Stimulated activated CD4-positive, alpha-beta T cell treated with anti-CD3 and anti-CD28 coated beads, TNF-alpha, amount 100 ng/mL, for 48 hours (primary cell): ENCODE data around the gene SSBP4.

Experiments used
- DNase-seq, 3 donors: peaks; one replicate each; pipeline ENCODE4 v3.0.0-alpha.2; 2020; ENCODE audit warnings: low read depth in 3 of 3

Gene SSBP4

DNA sequence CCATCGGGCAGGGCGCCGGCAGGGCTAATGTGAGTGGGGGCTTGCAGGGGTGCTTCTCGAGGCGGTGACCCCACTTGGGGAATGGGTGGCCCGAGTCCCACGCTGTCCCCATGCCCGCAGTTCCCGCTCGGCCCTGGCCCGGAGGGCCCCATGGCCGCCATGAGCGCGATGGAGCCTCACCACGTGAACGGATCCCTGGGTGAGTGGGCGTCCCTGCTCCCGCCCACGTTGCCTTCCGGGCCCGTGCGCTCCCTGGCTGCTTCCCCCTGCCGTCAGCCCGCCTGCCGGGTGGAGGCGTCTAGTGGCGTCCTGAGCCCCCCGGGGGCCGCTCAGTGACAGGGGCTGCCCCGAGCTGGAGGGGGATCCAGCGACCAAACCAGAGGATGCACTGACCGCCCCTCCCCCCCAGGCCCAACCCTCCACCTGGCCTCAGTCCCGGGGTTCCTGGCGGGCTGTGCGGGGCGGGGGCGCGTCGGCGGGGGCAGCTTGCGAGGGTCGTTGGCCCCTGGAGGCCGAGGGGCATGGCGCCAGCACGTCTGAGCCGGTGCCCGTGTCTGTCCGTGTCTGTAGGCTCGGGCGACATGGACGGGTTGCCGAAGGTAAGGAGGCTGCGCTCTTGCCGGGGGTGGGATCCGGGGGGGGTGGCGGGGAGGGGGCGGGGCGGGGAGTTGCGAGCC lies 14.0 kb downstream of the SSBP4 start:
- no peak for DNase-seq

DNA sequence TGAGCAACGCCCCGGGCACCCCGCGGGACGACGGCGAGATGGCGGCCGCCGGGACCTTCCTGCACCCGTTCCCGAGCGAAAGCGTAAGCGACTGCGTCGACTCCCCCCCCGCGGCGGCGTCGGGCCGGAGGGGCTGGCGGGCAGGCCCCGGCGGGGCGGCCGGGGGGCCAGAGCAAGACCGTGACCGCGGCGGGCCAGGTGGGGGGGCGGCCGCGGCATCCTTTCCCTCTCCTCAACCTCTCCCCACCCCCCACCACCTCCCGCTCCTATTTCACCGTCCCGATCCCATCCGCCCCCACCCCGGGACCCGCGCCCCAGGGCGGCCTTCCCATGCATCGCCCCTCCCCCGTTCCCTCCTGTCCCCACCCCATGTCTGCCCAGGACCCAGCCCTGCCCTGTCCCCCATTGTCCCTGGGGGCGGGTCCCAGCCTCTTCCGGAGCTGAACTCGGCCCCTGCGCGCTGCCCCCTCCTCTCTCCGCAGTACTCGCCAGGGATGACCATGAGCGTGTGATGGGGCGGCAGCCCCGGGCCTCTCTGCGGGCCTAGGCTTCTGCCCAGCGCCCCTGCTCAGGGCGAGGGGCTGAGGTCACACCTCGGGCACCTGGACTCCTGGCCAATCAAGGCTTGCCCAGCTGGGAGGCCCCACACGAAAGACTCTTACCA lies 14.7 kb downstream of the SSBP4 start:
- no peak for DNase-seq

DNA sequence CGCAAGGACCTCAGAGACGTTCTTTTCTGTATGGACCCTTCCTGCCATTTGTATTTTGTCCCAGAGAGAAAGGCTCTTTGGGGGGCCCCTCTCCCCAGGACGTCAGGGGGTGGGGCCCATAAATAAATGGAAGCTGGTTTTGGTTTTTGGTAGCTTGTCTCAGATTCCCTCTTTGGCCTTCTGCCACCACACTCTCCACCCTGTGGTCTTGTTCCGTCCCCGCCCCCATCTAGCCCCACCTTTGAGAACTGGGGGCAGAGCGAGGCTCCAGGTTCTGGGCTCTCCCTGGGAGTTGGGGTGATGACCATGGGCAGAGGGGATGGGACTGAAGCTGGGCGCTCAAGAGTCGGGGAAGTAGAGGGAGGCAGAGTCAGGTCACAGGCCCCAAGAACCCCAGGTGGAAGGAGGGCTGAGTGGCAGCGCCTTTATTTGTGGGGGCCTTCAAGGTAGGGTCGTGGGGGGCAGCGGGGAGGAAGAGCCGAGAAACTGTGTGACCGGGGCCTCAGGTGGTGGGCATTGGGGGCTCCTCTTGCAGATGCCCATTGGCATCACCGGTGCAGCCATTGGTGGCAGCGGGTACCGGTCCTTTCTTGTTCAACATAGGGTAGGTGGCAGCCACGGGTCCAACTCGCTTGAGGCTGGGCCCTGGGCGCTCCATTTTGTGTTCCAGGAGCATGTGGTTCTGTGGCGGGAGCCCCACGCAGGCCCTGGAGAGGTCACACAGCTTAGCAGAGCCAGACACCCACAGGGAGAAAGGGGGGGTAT lies 15.4 kb downstream of the SSBP4 start:
- no peak for DNase-seq

DNA sequence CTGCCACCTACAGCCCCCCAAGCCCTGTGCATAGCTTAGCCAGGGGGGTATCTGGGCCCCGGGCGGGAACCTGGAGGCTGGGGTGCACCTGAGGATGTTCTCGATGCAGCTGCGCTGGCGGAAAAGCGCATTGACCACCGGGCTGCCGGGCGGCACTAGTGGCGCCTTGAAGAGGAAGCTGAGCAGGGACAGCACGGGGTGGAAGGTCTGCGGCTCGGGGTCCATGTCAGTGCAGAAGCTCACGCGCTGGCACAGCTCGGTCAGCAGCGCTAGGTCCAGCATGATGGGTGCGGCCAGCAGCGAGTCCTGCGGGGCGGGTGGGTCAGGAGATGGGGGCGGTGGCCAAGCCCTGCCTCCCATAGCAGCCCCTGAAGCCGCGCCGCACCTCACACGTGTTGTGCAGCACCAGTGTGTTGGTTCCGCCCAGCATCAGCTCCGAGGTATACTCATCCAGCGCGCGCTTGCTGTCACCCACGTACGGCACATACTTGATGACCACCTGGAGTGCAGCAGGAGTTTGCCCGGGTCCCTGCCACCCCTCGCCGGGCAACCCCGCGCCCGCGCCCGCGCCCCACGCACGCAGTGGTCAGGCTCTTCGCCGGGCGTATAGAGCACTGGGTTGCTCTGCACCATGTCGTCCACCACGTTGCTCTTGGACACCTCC lies 16.1 kb downstream of the SSBP4 start:
- DNase-seq: no peak

DNA sequence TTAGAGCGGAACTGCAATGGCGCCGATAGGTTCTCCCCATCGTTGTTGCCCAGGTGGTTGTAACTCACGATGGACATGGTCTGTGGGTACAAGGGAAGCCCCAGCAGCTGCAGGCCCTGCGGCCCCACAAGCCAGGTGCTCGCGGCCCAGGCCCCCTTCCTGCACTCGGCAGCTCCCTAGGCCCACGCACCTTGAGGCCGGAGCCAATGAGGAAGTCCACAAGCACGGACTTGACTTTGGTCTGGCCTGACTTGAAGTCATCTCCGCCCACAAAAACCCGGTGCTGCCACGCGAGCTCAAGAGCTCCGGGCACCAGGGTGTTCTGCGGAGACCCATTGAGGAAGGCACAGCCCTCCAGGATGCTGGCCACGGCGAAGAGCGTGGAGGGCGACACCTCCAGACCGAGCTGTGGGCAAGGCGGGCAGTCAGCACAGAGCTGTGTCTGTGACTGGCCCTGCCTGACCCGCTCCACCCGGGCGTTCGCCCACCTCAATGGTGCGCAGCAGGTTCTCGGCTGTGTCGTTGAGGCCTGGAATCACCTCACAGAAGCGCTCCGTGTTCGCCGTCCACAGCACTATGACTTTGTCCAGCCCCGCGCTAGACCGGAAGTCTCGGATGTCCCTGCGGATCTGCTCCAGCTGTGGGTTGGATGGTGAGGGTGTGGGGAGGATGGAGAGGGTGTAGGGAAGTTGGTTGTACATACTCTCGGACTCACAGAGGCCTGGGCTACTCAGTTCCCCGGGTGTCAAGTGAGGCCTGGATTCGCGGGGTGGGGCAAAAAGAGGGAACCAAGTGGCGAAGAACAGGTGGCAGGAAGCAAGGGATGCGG lies 16.9 kb downstream of the SSBP4 start:
- DNase-seq: no peak

DNA sequence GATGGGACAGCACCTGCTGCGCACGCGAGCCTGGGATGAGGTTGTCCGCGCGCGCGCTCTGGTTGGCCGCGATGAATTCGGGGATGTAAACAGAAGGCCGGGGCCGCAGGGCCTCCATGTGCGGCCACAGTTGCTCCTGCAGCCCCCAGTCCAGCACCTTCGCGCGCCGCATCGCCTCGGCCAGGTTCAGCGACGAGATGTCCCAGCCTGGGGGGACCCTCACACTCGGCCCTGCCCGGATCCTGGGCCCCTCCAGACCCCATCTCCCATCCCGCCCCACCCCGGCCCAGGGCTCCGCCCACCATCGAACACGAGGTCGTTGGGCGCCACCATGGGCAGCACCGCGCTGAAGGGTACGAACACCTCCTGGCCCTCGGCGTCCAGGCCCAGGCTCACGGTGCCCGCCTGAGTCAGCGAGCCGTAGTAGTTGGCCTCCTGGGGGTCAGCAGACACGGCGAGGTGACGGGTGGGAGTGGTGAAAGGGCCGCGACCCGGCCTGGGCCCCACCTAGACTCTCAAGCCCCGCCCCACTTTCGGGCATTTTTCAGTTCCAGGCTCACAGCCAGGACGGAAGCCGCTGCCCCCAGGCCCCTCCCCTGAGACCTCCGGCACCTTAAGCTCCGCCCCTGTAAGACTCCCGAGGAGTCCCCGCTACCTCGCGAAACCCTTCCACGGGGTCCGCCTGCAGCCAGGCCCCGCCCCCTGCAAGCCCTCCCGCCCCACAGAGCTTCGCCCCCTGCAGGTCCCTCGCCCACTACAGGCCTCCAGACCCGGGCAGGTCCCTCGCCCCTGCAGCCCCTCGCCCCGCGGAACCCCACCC lies 17.7 kb downstream of the SSBP4 start:
- DNase-seq: peak in 2 of 3 donors; percentile 51 to 63

DNA sequence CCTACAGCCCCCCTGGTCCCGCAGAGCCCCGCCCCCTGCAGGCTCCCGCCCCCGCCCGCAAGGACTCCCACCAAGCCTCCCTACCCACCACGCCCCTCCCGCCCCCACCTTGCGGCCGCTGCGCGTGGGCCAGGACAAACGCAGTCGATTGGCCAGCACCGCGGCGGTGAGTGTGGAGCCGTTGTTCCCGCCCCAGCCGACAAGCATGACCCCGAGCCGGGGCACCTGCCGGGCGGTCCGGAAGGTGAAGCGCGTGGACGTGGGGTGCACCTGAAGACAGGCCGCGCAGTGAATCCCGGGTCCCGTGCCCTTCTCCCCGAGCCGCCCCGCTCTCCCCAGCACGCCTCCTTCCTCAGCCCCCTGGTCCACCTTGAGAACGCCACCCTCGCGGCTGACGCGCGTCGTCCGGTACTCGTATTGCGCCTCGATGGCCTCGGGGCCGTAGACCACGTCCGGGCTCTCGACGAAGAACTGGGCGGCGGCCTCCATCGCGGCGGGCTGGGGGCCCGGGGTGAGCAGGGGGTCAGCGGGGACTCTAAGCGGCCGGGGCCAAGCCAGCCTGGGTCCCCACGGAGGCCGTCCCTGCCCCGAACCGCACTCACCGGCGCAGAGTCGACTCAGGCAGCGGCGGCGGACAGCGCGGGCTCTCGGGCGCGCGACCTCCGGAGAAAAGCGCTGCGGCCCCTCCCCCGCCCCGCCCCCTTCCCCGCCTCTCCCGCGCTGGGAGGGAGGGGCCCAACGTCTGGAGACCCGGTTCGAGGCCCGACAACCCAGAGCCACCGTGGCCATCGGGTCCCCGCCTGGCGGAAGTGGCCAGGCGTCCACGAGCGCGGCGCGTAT lies 18.5 kb downstream of the SSBP4 start, which contains the start of gene ISYNA1:
ISYNA1 (minus strand) TSS at position 643 of the 840 bp plus-strand sequence; CDS start at position 489, 154 bp downstream.
- peak in 1 of 3 donors; percentile 44 for DNase-seq

DNA sequence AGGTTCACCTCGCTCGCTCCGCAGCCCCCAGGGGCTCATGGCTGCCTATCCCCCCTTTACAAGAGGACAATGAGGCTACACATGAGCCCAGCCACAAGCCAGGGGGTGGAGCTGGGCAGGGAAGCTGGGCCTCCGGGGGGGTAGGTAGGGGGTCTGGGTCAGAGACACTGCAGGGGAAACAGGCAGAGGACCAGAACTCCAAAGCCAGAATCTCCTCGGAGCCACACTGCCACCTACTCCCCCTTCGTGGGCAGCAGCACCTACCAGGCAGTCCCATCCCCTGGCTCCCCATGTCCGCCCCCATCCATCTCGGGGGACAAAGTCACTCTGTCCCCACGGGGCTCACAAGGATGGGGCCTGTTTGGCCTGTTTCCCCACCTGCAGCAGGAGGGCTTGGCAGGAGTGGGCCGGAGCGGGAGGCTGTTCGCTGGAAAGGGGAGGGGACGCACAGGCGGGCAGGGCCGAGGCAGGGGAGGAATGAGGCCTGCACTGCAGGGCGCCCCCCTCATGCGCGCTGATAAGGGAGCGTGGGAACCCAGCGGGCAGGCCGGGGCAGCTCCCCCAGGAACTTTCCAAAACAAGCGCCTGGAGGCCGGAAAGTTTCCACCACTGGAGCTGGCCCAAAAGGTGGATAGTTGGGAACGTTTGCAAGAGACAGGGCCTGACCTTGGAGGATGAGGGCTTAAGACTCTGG lies 19.3 kb downstream of the SSBP4 start:
- DNase-seq: no peak

DNA sequence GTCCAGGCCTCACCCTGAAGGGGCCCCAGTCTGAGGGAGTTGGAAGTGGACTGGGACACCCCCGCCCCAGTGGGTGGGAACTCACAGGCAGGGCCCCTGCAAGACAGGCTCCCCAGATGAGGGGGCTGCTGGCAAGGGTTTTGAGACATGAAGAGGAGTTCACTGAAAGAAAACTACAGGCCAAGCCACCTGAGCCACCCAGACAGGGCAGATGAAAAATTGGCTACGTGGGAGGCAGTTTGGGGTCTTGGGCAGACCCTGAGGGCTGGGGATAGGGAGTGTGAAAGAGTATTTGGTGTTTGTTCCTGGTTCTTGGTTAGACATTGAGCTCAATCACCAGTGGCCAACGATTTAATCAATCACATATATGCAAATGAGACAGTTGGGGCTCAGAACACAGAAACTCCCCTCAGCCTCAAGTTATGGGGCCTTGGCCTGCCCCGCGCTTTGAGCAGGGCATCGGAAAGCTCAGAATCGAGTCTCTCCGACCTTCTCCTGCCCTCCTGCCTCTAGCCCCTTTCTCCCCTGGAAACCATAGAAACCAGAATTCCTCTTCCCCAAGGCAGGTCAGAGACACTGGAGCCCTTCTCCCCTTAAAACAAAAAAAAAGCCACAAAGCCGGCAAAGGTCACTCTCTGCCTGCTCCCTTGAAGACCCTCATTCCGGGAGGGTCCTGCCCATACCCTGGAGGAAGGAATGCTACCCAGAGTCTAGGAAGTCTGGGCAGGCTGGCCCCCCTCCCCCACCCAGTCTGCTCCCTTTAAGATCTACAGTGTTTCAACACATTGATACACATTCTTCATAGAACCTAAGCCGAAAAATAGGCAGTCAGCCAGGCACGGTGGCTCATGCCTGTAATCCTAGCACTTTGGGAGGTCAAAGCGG lies 20.1 kb downstream of the SSBP4 start:
- no peak for DNase-seq

DNA sequence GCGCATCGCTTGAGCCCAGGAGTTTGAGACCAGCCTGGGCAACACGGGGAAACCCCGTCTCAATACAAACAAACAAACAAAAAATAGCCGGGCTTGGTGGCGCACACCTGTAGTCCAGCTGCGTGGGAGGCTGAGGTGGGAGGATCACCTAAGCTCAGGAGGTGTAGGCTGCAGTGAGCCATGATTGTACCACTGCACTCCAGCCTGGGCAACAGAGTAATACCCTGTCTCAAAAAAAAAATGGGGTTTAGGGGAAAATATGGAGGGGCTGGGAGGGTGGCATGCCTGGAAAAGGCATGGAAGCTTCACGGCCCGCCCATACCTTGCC lies 20.7 kb downstream of the SSBP4 start:
- DNase-seq: no peak

DNA sequence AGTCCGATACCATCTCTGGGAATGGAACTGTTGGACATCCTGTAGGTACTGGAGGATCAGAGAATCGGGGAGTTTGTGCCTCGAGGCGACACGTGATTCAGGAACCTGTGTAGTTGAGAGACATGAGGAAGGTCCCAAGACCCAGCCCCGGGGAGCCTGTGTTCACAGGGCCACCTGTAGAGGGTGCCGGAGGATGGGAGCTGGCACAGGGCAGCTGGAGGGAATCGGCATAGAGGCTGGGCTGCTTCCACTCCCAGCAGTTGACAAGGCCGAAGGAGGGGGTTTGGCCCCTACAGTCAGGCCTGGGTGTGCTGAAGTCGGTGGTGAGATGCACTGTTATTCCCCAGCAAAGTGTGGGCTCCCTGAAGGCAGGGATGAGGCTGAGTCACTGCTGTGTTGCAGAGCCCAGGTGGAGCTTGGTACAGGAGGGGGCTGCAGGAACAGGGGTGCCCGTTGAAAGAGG lies 21.2 kb downstream of the SSBP4 start:
- DNase-seq: no peak

DNA sequence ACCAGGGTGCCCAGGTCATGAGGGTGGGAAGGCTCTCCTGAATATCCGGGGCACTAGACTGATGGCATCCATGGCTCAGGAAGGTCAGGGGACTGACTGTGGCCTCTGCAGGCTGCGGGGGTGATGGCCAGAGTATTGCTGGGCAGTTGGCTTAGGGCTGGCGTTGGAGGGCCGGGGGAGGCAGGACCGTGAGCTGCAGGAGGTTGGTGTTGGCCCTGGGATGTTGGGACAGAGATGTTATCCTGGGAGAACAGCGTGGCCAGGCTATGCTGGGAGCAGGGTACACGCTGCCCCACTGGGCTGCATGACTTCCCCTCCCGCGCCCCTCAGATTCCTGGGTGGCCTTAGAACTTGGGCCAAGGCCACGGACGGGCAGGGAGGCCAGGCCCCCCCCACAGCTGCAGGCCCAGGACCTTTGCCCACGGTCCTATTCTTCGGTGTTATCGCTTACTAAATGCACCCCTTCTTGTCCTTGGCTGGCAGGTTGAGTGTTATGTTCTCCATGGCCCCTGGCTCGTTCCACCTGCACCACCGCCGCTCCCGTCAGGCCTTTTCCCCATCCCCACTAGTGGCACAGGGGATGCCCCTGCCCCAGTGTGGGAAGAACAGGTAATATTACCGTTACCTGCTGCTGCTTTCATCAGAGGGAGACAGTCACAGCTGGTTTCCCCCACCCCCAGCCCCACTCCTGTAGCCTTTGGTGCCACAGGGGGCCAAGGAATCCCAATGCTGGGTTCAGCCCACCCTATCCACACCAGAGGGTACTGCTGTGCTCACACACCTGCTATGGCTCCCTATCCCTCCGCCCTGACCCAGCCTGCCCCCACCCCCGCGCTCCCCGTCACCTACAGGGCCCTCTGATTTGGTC lies 22.0 kb downstream of the SSBP4 start:
- no peak for DNase-seq

DNA sequence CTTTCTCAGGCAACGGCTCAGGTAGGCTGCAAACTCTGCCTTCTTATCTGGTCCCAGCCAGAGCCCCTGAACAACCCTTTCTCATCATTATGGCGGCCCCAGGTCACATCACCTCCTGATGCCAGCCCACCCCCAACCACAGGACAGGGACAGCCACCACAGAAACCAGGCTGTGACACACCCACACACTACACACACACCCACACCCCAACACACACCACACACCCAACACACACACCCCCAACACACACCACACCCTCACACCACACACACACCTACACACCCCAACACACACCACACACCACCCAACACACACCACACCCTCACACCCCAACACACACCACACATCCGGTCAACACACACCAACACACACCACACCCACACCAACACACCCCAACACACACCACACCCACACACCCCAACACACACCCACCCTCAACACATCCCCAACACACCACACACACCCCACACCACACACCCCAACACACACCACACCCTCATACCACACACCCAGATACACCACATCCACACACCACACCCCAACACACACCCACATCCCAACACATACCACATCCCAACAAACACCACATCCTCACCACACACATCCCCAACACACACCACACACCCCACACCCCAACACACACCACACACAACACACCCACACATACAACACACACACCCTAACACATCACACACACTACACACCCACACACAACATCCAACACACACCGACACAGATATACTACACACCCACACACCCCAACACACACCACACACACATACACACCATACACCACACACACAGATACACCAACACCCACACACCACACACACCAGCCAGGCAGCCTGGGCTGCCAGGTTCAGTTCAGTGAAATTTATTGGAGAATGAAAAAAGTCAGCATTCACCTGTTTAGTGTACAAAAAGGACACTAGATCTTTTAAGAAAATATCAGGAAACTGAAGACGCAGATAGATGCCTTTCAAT lies 22.9 kb downstream of the SSBP4 start:
- DNase-seq: no peak

DNA sequence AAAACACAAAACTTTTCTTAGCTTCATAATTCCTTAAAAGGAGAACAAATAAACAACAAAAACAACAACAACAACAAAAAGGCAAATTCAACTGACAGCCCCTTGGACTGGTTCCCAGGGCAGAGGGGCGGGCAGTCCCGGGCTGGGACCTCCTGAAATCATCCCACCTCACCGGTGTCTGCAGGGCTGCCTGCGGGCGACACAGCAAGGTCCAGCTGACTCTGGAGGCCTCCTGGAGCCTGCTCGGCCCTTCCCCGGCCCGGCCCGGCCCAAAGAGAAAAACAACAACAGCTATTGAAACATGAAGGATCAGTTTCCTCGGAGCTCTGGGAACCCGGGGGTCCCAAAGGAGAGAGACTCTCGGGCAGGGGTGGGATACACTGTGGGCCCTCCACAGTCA lies 23.7 kb downstream of the SSBP4 start:
- no peak for DNase-seq

DNA sequence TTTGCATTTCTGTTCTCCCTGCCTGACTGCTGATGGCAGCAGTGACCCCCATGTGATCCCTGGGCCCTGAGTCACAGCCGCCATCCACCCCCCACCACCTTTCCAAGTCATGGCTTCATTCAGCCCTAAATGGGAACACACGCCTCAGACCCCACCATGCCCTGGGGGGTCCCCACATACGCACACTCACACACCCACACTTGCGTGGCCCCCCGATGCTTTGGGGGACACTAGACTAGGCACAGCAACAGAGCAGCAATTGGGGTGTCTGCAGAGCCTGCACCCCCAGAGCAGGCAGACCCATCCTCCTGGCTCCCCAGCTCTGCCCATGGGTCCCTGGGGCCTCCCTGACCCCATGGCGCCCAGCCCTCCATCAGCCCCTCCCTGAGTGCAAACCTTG lies 24.2 kb downstream of the SSBP4 start:
- no peak for DNase-seq

DNA sequence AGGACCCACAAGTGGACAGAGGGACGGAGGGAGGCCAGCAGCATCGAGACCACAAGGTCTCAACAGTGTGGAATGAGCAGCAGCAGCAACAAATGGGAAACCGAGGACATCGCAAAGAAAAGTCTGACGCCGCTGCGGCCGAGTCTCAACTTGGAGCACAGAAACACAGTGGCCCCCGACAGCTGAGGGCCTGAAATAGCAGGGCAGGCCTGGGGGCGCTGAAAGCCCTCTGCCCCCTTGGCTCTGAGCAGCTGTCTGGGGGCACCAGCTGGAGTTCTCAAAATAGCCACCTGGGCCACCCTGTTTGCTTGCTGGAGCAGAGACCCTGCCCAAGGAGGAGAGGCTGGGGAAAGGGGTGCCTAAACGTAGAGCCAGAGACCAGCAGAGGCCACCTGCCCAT lies 24.6 kb downstream of the SSBP4 start:
- DNase-seq: no peak
